Mesenchymal stem cell (in vitro differentiated cells and primary cell): ENCODE data around the gene ZIC4.

Experiments
- DNase-seq: peaks from one replicate; pipeline ENCODE4 v3.0.0-alpha.2; 2013
- H2AFZ ChIP-seq: one replicate; pipeline ENCODE4 v1.6.1; 2013; ENCODE audit warnings: low read depth, mild to moderate bottlenecking, control low read depth, inconsistent platforms, low read length, moderate library complexity
- H2AK5ac ChIP-seq: 2 replicates; pipeline ENCODE4 v1.6.1; 2013; ENCODE audit warnings: low read length, moderate library complexity, mild to moderate bottlenecking, inconsistent platforms; ENCODE audit not compliant: severe bottlenecking
- H2BK120ac ChIP-seq: one replicate; pipeline ENCODE4 v1.6.1; 2013; ENCODE audit warnings: low read depth, mild to moderate bottlenecking, inconsistent platforms, low read length, moderate library complexity
- H2BK12ac ChIP-seq, 2 experiments: one replicate each; pipeline ENCODE4 v1.6.1; 2013; ENCODE audit warnings: inconsistent platforms in 2 of 2, low read length in 2 of 2, mild to moderate bottlenecking in 2 of 2, moderate library complexity in 2 of 2, control low read depth in 1 of 2
- H2BK15ac ChIP-seq: one replicate; pipeline ENCODE4 v1.6.1; 2013; ENCODE audit warnings: mild to moderate bottlenecking, low read depth, inconsistent platforms; ENCODE audit not compliant: poor library complexity, severe bottlenecking
- H2BK5ac ChIP-seq: 2 replicates; pipeline ENCODE4 v1.6.1; 2013; ENCODE audit warnings: low read depth, mild to moderate bottlenecking, low read length, control low read depth, inconsistent platforms; ENCODE audit not compliant: poor library complexity, severe bottlenecking
- H3K14ac ChIP-seq, 2 experiments: one replicate each; pipeline ENCODE4 v1.6.1; 2013; ENCODE audit warnings: inconsistent platforms in 2 of 2, low read length in 2 of 2, control low read depth in 1 of 2, mild to moderate bottlenecking in 1 of 2, moderate library complexity in 1 of 2
- H3K18ac ChIP-seq, 2 experiments: one replicate each; pipeline ENCODE4 v1.6.1; 2013; ENCODE audit warnings: inconsistent platforms in 2 of 2, low read length in 2 of 2, control low read depth in 1 of 2, low read depth in 1 of 2, mild to moderate bottlenecking in 1 of 2
- H3K23ac ChIP-seq, 2 experiments: one replicate each; pipeline ENCODE4 v1.6.1; 2013; ENCODE audit warnings: inconsistent platforms in 2 of 2, low read length in 2 of 2, mild to moderate bottlenecking in 2 of 2, moderate library complexity in 2 of 2, control low read depth in 1 of 2
- H3K27ac ChIP-seq: 2 replicates; pipeline ENCODE4 v1.5.1; 2013; ENCODE audit warnings: mild to moderate bottlenecking, moderate library complexity, low read length, control low read depth, inconsistent platforms; ENCODE audit not compliant: poor library complexity, severe bottlenecking
- H3K27me3 ChIP-seq, 2 experiments: 2 replicates each; pipeline versions ENCODE4 v1.6.1 to v1.7.0; 2013; ENCODE audit warnings: low read length in 2 of 2, mild to moderate bottlenecking in 2 of 2, moderate library complexity in 2 of 2, control low read depth in 1 of 2, inconsistent platforms in 1 of 2; ENCODE audit not compliant: control insufficient read depth in 1 of 2, insufficient read depth in 1 of 2
- H3K36me3 ChIP-seq, 2 experiments: 2 replicates each; pipeline versions ENCODE4 v1.6.1 to v1.7.0; 2013; ENCODE audit warnings: low read length in 2 of 2, control low read depth in 1 of 2, inconsistent platforms in 1 of 2, low read depth in 1 of 2, mild to moderate bottlenecking in 1 of 2; ENCODE audit not compliant: insufficient read depth in 2 of 2, control insufficient read depth in 1 of 2
- H3K4ac ChIP-seq, 2 experiments: one replicate each; pipeline ENCODE4 v1.6.1; 2013; ENCODE audit warnings: inconsistent platforms in 2 of 2, low read length in 2 of 2, mild to moderate bottlenecking in 2 of 2, moderate library complexity in 2 of 2, control low read depth in 1 of 2, low read depth in 1 of 2
- H3K4me1 ChIP-seq: 2 replicates; pipeline ENCODE4 v1.6.1; 2013; ENCODE audit warnings: low read depth, low read length, control low read depth; ENCODE audit not compliant: control insufficient read depth, insufficient read depth
- H3K4me2 ChIP-seq: 2 replicates; pipeline ENCODE4 v1.6.1; 2013; ENCODE audit warnings: low read length, mild to moderate bottlenecking, inconsistent platforms; ENCODE audit not compliant: poor library complexity, severe bottlenecking
- H3K4me3 ChIP-seq, 2 experiments: 2 replicates each; pipeline versions ENCODE4 v1.5.1 to v1.7.0; 2013; ENCODE audit warnings: low read length in 2 of 2, mild to moderate bottlenecking in 2 of 2, control low read depth in 1 of 2, low read depth in 1 of 2; ENCODE audit not compliant: insufficient read depth in 1 of 2
- H3K79me1 ChIP-seq: replicated peaks from 2 replicates; pipeline ENCODE4 v1.6.1; 2013; ENCODE audit warnings: mild to moderate bottlenecking, control low read depth, low read length, inconsistent platforms; ENCODE audit not compliant: poor library complexity, severe bottlenecking
- H3K9ac ChIP-seq: 2 replicates; pipeline ENCODE4 v1.7.0; 2013; ENCODE audit warnings: mild to moderate bottlenecking, low read length, moderate library complexity
- H3K9me3 ChIP-seq: 2 replicates; pipeline ENCODE4 v1.7.0; 2013; ENCODE audit warnings: mild to moderate bottlenecking, low read length; ENCODE audit not compliant: control insufficient read depth
- H4K8ac ChIP-seq: one replicate; pipeline ENCODE4 v1.6.1; 2013; ENCODE audit warnings: inconsistent platforms, mild to moderate bottlenecking, low read length, moderate library complexity
- H4K91ac ChIP-seq: one replicate; pipeline ENCODE4 v1.6.1; 2013; ENCODE audit warnings: mild to moderate bottlenecking, low read length, inconsistent platforms
- WGBS: methylation state at CpG from one replicate; pipeline ENCODE4 v1.1.7; 2013; ENCODE audit warnings: mixed read lengths; 5-methylcytosine and 5-hydroxymethylcytosine counted together

Gene ZIC4

GRCh38 chr3:147373301-147373700, 33.0 kb downstream of the ZIC4 start:
- WGBS = 5% methylated on average over 6 of the region's 6 CpGs
- H3K4me1 ChIP-seq = peaks cover 8% of the 10 kb centered on the region

GRCh38 chr3:147372525-147373027, 33.8 kb downstream of the ZIC4 start:
- Histone ChIP-seq H3K23ac (no peak overlapping the region), H3K9me3 (peaks cover 8% of the 10 kb centered on the region), H3K4me1 (peaks cover 3% of the 10 kb centered on the region), H3K18ac (no peak overlapping the region), H3K9ac (no peak overlapping the region), H4K8ac (no peak overlapping the region), H3K79me1 (no peaks in the 10 kb centered on the region), H3K27ac (no peak overlapping the region), H2BK5ac (no peak overlapping the region), H3K4me2 (no peak overlapping the region), H3K14ac (no peak overlapping the region), H3K36me3 (no peaks in the 10 kb centered on the region), H2BK12ac (no peak overlapping the region), H2BK15ac (no peak overlapping the region), H3K27me3 (peaks cover 85 to 99% of the 10 kb centered on the region in 2 experiments), H2AFZ (no peak overlapping the region), H2AK5ac (no peak overlapping the region), H4K91ac (no peak overlapping the region), H2BK120ac (no peak overlapping the region), H3K4me3 (no peak overlapping the region), H3K4ac (no peak overlapping the region)
- WGBS = 2% methylated on average over 11 of the region's 17 CpGs
- DNase-seq = no peak

More at GRCh38 chr3:147373301-147373700, 33.0 kb downstream of the ZIC4 start:
- Histone ChIP-seq H3K27ac (no peak overlapping the region), H3K36me3 (no peaks in the 10 kb centered on the region), H3K4ac (no peak overlapping the region), H3K9ac (no peak overlapping the region), H4K91ac (no peak overlapping the region), H2BK5ac (no peak overlapping the region), H3K9me3 (peaks cover 8% of the 10 kb centered on the region), H2BK15ac (no peak overlapping the region), H3K79me1 (no peaks in the 10 kb centered on the region), H2BK12ac (no peak overlapping the region), H3K4me2 (no peak overlapping the region), H2BK120ac (no peak overlapping the region), H3K14ac (no peak overlapping the region), H3K18ac (no peak overlapping the region), H4K8ac (no peak overlapping the region), H2AFZ (no peak overlapping the region), H2AK5ac (no peak overlapping the region), H3K27me3 (peaks cover 85 to 99% of the 10 kb centered on the region in 2 experiments), H3K23ac (no peak overlapping the region), H3K4me3 (no peak overlapping the region)
- no peak for DNase-seq

GRCh38 chr3:147371771-147372340, 34.5 kb downstream of the ZIC4 start:
- H2BK5ac ChIP-seq = no peak overlapping the region
- H2BK120ac ChIP-seq = no peak overlapping the region
- peaks cover 3% of the 10 kb centered on the region for H3K4me1 ChIP-seq
- H3K18ac ChIP-seq = no peak overlapping the region
- H3K27me3 ChIP-seq = peaks cover 80 to 99% of the 10 kb centered on the region in 2 experiments
- no peak overlapping the region for H3K9ac ChIP-seq
- H4K8ac ChIP-seq = no peak overlapping the region
- no peak overlapping the region for H3K23ac ChIP-seq
- H3K4me3 ChIP-seq = no peak overlapping the region
- H3K27ac ChIP-seq = no peak overlapping the region
- H3K14ac ChIP-seq = no peak overlapping the region
- no peak overlapping the region for H4K91ac ChIP-seq
- H3K36me3 ChIP-seq = no peaks in the 10 kb centered on the region
- no peak for DNase-seq
- no peaks in the 10 kb centered on the region for H3K79me1 ChIP-seq
- no peak overlapping the region for H2BK12ac ChIP-seq
- no peak overlapping the region for H3K4ac ChIP-seq
- H2AFZ ChIP-seq = no peak overlapping the region
- H2AK5ac ChIP-seq = no peak overlapping the region
- no peak overlapping the region for H3K4me2 ChIP-seq
- no peak overlapping the region for H2BK15ac ChIP-seq
- H3K9me3 ChIP-seq = peaks cover 8% of the 10 kb centered on the region
- WGBS = 6% methylated on average over 2 of the region's 7 CpGs

- no peaks in the 10 kb centered on the region for H3K36me3 ChIP-seq
- H2BK120ac ChIP-seq = no peak overlapping the region
- peaks cover 3% of the 10 kb centered on the region for H3K4me1 ChIP-seq
- WGBS = 2% methylated on average over 12 of the region's 12 CpGs
- no peak overlapping the region for H3K4me2 ChIP-seq
- no peak overlapping the region for H2AFZ ChIP-seq
- no peak overlapping the region for H2BK12ac ChIP-seq
- peaks cover 8% of the 10 kb centered on the region for H3K9me3 ChIP-seq
- H4K91ac ChIP-seq = no peak overlapping the region
- no peak for DNase-seq
- H3K79me1 ChIP-seq = no peaks in the 10 kb centered on the region
- H3K27me3 ChIP-seq = peaks cover 80 to 99% of the 10 kb centered on the region in 2 experiments
- H3K4ac ChIP-seq = no peak overlapping the region
- H2AK5ac ChIP-seq = no peak overlapping the region
- H3K27ac ChIP-seq = no peak overlapping the region
- no peak overlapping the region for H2BK5ac ChIP-seq
- no peak overlapping the region for H2BK15ac ChIP-seq
- H3K9ac ChIP-seq = no peak overlapping the region
- no peak overlapping the region for H3K14ac ChIP-seq
- no peak overlapping the region for H3K23ac ChIP-seq
- H3K4me3 ChIP-seq = no peak overlapping the region
- no peak overlapping the region for H4K8ac ChIP-seq
- H3K18ac ChIP-seq = no peak overlapping the region
Observed at GRCh38 chr3:147371140-147371539, 35.2 kb downstream of the ZIC4 start.
